Measurements from ENCODE around the gene TFCP2.

- TF ChIP-seq, protein P1, sequence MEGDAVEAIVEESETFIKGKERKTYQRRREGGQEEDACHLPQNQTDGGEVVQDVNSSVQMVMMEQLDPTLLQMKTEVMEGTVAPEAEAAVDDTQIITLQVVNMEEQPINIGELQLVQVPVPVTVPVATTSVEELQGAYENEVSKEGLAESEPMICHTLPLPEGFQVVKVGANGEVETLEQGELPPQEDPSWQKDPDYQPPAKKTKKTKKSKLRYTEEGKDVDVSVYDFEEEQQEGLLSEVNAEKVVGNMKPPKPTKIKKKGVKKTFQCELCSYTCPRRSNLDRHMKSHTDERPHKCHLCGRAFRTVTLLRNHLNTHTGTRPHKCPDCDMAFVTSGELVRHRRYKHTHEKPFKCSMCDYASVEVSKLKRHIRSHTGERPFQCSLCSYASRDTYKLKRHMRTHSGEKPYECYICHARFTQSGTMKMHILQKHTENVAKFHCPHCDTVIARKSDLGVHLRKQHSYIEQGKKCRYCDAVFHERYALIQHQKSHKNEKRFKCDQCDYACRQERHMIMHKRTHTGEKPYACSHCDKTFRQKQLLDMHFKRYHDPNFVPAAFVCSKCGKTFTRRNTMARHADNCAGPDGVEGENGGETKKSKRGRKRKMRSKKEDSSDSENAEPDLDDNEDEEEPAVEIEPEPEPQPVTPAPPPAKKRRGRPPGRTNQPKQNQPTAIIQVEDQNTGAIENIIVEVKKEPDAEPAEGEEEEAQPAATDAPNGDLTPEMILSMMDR (conservative IDR thresholded peaks at IDR 0.05; ENCODE audit: low read depth, low read length), result no peak
- no peak for TF ChIP-seq EZH2 (IDR thresholded peaks at IDR 0.05; ENCODE audit: low read length, unreplicated experiment)
- no peak for TF ChIP-seq EZH2phosphoT487 (IDR thresholded peaks at IDR 0.05; ENCODE audit: borderline replicate concordance, low read length)
These were observed 25.0 kb upstream of the TFCP2 start for GRCh38 chr12:51197736-51198567.
